Measurements from ENCODE around the gene CASS4.
"Not testable (repeated sequence)": the region's sequence is repeated elsewhere in the genome, so short reads cannot be mapped to it uniquely, and the experiment has no call there.

The CASS4 gene

DNA sequence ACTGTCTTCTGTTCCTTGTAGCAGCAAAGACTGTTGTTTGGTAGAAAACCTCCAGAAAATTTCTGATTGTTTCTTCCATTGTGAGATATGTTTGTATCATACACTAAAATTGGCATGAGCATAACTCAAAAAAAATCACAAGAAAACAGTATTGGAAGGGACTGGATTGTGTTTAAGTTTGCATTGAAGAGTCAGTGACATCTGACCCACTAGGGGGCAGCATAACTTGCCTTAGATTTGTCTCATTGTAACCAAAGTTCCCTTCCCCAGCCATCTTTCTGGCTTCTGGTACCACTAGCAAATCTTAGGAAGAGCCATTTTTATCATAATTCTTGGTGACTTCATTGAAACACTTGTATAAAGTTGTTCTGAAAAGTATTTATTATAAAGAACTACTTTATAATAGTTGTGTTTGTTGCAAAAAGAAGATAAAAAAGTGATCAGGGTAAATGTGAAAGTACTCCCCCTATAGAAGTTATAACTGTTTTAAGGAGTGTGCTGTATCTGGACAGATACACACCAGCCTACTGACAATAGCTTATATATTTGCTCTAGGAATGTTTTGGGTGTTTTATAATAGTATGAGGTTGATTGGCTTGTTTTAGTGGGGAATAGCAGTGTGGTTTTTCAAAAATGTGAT is 11.9 kb upstream of the CASS4 start:
- TF ChIP-seq, protein P1, sequence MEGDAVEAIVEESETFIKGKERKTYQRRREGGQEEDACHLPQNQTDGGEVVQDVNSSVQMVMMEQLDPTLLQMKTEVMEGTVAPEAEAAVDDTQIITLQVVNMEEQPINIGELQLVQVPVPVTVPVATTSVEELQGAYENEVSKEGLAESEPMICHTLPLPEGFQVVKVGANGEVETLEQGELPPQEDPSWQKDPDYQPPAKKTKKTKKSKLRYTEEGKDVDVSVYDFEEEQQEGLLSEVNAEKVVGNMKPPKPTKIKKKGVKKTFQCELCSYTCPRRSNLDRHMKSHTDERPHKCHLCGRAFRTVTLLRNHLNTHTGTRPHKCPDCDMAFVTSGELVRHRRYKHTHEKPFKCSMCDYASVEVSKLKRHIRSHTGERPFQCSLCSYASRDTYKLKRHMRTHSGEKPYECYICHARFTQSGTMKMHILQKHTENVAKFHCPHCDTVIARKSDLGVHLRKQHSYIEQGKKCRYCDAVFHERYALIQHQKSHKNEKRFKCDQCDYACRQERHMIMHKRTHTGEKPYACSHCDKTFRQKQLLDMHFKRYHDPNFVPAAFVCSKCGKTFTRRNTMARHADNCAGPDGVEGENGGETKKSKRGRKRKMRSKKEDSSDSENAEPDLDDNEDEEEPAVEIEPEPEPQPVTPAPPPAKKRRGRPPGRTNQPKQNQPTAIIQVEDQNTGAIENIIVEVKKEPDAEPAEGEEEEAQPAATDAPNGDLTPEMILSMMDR (IDR thresholded peaks at IDR 0.05; ENCODE audit: control insufficient read depth, insufficient read depth, low read depth, low read length, missing control alignments) = peak; percentile 82
- DNase-seq (ENCODE audit: low read depth) = peak; percentile 46
- no peak overlapping the region for H3K4me3 ChIP-seq (ENCODE audit: control insufficient read depth, low read depth, low read length)

DNA sequence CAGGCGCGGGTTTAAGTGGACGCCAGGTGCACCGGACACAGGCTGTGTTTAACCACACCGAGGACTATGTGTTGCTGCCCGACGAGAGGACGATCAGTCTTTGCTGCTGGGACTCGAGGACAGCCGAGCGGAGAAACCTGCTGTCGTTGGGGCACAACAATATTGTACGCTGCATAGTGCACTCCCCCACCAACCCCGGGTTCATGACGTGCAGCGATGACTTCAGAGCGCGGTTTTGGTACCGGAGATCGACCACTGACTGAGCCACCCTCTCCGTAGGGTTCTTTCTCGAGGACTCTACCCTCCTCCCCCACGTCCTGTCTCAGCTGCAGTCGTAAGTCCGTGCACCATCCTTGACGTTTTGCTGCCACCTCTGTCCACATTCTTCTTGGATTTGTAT is 8.6 kb upstream of the CASS4 start:
- no peak overlapping the region for H3K4me3 ChIP-seq (ENCODE audit: control insufficient read depth, low read depth, low read length)
- TF ChIP-seq, protein P1 (IDR thresholded peaks at IDR 0.05; ENCODE audit: control insufficient read depth, insufficient read depth, low read depth, low read length, missing control alignments) = no peak
- DNase-seq (ENCODE audit: low read depth) = no peak

DNA sequence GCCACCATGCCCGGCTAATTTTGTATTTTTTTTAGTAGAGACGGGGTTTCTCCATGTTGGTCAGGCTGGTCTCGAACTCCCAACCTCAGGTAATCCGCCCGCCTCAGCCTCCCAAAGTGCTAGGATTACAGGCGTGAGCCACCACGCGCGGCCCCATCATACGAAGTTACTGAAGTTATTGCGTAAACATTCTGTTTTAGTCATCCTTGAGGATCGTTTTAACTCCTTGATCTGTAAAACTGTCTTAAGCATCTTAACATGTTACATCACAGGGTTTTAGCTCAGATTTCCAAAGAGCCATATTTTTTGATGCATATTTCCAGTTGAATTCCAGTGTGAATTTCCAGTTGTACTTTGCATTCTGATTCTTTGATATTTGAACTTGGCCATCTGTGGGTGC is 6.7 kb upstream of the CASS4 start:
- not testable (repeated sequence) for H3K4me3 ChIP-seq (ENCODE audit: control insufficient read depth, low read depth, low read length); DNase-seq (ENCODE audit: low read depth)

DNA sequence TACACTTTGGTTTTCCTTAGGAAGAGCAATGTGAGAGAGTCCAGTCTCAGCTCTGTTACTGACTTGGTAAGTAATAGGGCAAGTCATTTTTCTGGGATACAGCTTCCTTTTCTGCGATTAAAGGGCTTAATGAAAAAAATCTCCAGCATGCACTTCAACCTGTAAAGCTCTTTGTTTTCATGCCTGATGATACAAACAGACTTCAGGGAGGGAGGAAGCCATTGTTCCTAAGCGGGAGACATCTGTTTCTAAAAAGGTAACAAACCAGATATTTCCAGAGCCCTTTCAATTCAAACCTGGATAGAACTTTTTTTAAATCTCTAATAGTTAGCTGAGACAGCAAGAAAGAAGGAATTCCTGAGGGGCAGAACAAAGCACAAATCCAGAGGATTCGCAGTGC is 5.2 kb upstream of the CASS4 start:
- H3K4me3 ChIP-seq (ENCODE audit: control insufficient read depth, low read depth, low read length) = no peak overlapping the region
- no peak for DNase-seq (ENCODE audit: low read depth)
- TF ChIP-seq, protein P1 (IDR thresholded peaks at IDR 0.05; ENCODE audit: control insufficient read depth, insufficient read depth, low read depth, low read length, missing control alignments) = no peak

DNA sequence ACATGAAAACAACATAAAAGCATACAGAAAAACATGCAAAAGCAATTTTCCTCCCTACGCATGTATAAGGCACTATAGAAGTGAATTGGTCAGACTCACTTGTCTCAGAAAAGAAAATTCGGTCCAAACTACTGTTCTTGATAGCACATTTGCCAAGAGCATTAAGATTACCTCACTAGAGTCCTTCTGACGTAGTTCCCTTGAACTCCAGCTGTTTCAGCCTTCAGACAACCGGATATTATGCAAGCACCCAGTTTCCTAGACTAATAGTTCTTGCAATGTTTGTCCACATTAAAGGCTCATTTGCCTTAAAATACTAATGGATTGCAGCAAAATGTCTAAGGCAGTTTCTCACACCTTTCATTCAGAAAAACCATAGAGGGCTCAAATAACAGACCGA is 2.5 kb upstream of the CASS4 start:
- TF ChIP-seq, protein P1 (IDR thresholded peaks at IDR 0.05; ENCODE audit: control insufficient read depth, insufficient read depth, low read depth, low read length, missing control alignments) = no peak
- DNase-seq (ENCODE audit: low read depth) = no peak
- H3K4me3 ChIP-seq (ENCODE audit: control insufficient read depth, low read depth, low read length) = no peak overlapping the region

DNA sequence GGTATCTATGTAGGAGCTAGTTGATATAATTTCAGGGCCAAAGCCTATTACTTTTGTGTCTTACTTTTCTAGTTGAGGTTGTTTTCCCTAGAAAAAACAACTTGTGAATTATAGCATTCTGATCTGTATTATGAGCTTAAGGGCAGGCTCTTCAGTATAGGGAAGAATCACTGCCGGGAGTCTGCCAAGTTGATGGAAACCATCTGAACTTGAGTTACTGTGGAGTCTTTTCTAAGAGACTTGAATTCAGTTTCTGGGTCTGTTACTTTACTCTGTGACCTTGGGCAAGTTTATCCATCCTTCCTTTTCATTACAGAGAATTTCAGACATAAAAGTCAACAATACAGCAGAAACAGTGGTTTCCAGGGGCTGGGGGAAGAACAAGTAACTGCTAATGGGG is 2.1 kb upstream of the CASS4 start:
- no peak overlapping the region for H3K4me3 ChIP-seq (ENCODE audit: control insufficient read depth, low read depth, low read length)
- DNase-seq (ENCODE audit: low read depth) = no peak
- TF ChIP-seq, protein P1 (IDR thresholded peaks at IDR 0.05; ENCODE audit: control insufficient read depth, insufficient read depth, low read depth, low read length, missing control alignments) = no peak

DNA sequence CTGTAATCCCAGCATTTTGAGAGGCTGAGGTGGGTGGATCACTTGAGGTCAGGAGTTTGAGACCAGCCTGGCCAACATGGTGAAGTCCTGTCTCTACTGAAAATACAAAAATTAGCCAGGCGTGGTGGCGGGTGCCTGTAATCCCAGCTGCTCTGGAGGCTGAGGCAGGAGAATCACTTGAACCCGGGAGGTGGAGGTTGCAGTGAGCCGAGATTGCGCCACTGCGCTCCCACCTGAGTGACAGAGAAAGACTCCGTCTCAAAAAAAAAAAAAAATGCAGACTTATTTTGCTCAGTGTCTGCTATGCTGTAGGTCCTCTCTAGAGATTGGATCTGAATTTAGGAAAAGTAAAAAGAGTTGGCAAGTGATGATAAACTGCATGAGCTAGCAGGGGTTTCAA is 773 bp upstream of the CASS4 start:
- not testable (repeated sequence) for H3K4me3 ChIP-seq (ENCODE audit: control insufficient read depth, low read depth, low read length)

DNA sequence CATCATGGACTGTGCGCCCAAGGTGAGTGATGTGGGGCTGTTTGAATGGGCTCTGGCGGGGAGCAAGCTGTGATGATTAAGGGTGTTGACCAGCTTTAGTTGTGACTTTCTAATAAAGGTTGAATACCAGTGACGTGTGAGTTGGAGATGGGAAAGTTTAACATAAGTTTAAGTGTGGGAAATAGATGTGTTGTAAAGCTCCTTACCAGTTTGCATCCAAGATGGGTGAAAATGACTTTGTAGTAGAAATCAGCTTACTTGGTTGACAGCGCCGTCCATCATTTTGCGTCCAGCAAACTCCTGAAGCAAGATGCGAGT is 372 bp downstream of the CASS4 start:
- TF ChIP-seq, protein P1 (IDR thresholded peaks at IDR 0.05; ENCODE audit: control insufficient read depth, insufficient read depth, low read depth, low read length, missing control alignments) = no peak
- no peak for DNase-seq (ENCODE audit: low read depth)
- no peak overlapping the region for H3K4me3 ChIP-seq (ENCODE audit: control insufficient read depth, low read depth, low read length)

More for the DNA sequence above, 773 bp upstream of the CASS4 start:
- not testable (repeated sequence) for DNase-seq (ENCODE audit: low read depth)

Measured in AG09309 (cell line).